HUES6 (cell line): ENCODE data around the gene WAC.

ENCODE experiments used
- H3K27ac ChIP-seq: 2 replicates; pipeline ENCODE4 v1.7.0; 2013; ENCODE audit warnings: low read depth, mild to moderate bottlenecking, low read length, inconsistent platforms
- H3K27me3 ChIP-seq: 2 replicates; pipeline ENCODE4 v1.6.1; 2013; ENCODE audit warnings: low read length; ENCODE audit not compliant: control insufficient read depth, insufficient read depth
- H3K36me3 ChIP-seq: 2 replicates; pipeline ENCODE4 v1.6.1; 2013; ENCODE audit warnings: low read length; ENCODE audit not compliant: control insufficient read depth, insufficient read depth
- H3K4me1 ChIP-seq: 2 replicates; pipeline ENCODE4 v1.6.1; 2013; ENCODE audit warnings: low read length; ENCODE audit not compliant: control insufficient read depth, insufficient read depth
- H3K4me3 ChIP-seq: 2 replicates; pipeline ENCODE4 v1.5.1; 2013; ENCODE audit warnings: low read depth, low read length
- H3K9ac ChIP-seq: one replicate; pipeline ENCODE4 v1.6.1; 2013; ENCODE audit warnings: mild to moderate bottlenecking, low read length
- H3K9me3 ChIP-seq: 2 replicates; pipeline ENCODE4 v1.6.1; 2013; ENCODE audit warnings: low read depth, low read length; ENCODE audit not compliant: control insufficient read depth, insufficient read depth

WAC gene

GRCh38 chr10:28586176-28586575 is 53.3 kb downstream of the WAC start:
- Histone ChIP-seq H3K4me1 (peaks cover 21% of the 10 kb centered on the region; the same call in 1 of the 2 replicates), H3K9ac (no peak overlapping the region), H3K4me3 (no peak overlapping the region), H3K36me3 (peaks cover 92% of the 10 kb centered on the region), H3K9me3 (no peaks in the 10 kb centered on the region), H3K27me3 (no peaks in the 10 kb centered on the region), H3K27ac (no peak overlapping the region)

- H3K27me3 ChIP-seq: no peaks in the 10 kb centered on the region
- H3K9ac ChIP-seq: no peak overlapping the region
- H3K36me3 ChIP-seq: peaks cover 98% of the 10 kb centered on the region
- no peaks in the 10 kb centered on the region for H3K9me3 ChIP-seq
- H3K4me1 ChIP-seq: 0 out of 2 replicates have a peak, but pooled peaks cover 13% of the 10 kb centered on the region
- H3K27ac ChIP-seq: no peak overlapping the region
- H3K4me3 ChIP-seq: no peak overlapping the region
These were observed 54.5 kb downstream of the WAC start for GRCh38 chr10:28587270-28587969.

- Histone ChIP-seq H3K27ac (0 out of 2 replicates have a peak overlapping the region, but pooled peaks have one; percentile 44), H3K9me3 (no peaks in the 10 kb centered on the region), H3K36me3 (peaks cover 97% of the 10 kb centered on the region), H3K4me3 (no peak overlapping the region), H3K27me3 (no peaks in the 10 kb centered on the region), H3K9ac (no peak overlapping the region), H3K4me1 (peaks cover 14% of the 10 kb centered on the region; the same call in 1 of the 2 replicates)
These were observed 55.0 kb downstream of the WAC start for GRCh38 chr10:28587970-28588290.

GRCh38 chr10:28592953-28593352 is 60.0 kb downstream of the WAC start:
- H3K27me3 ChIP-seq: no peaks in the 10 kb centered on the region
- no peak overlapping the region for H3K27ac ChIP-seq
- H3K4me1 ChIP-seq: peaks cover 9% of the 10 kb centered on the region
- H3K4me3 ChIP-seq: no peak overlapping the region
- peaks cover 77% of the 10 kb centered on the region for H3K36me3 ChIP-seq
- no peaks in the 10 kb centered on the region for H3K9me3 ChIP-seq
- no peak overlapping the region for H3K9ac ChIP-seq

- Histone ChIP-seq H3K27me3 (no peaks in the 10 kb centered on the region), H3K4me3 (no peak overlapping the region), H3K4me1 (peaks cover 9% of the 10 kb centered on the region), H3K9me3 (no peaks in the 10 kb centered on the region), H3K9ac (no peak overlapping the region), H3K27ac (no peak overlapping the region), H3K36me3 (peaks cover 77% of the 10 kb centered on the region)
These were observed 60.9 kb downstream of the WAC start for GRCh38 chr10:28593811-28594210.

GRCh38 chr10:28594406-28594805 is 61.5 kb downstream of the WAC start:
- no peaks in the 10 kb centered on the region for H3K27me3 ChIP-seq
- peaks cover 76% of the 10 kb centered on the region for H3K36me3 ChIP-seq
- no peak overlapping the region for H3K9ac ChIP-seq
- peaks cover 9% of the 10 kb centered on the region for H3K4me1 ChIP-seq
- no peaks in the 10 kb centered on the region for H3K9me3 ChIP-seq
- H3K4me3 ChIP-seq: no peak overlapping the region
- H3K27ac ChIP-seq: no peak overlapping the region

- H3K27me3 ChIP-seq: no peaks in the 10 kb centered on the region
- H3K4me3 ChIP-seq: no peak overlapping the region
- H3K9ac ChIP-seq: no peak overlapping the region
- peaks cover 9% of the 10 kb centered on the region for H3K4me1 ChIP-seq
- H3K36me3 ChIP-seq: peaks cover 73% of the 10 kb centered on the region
- no peak overlapping the region for H3K27ac ChIP-seq
- no peaks in the 10 kb centered on the region for H3K9me3 ChIP-seq
These were observed 62.7 kb downstream of the WAC start for GRCh38 chr10:28595613-28596012.

- peaks cover 86% of the 10 kb centered on the region for H3K36me3 ChIP-seq
- H3K4me1 ChIP-seq: 0 out of 2 replicates have a peak, but pooled peaks cover 2% of the 10 kb centered on the region
- no peaks in the 10 kb centered on the region for H3K9me3 ChIP-seq
- H3K9ac ChIP-seq: no peak overlapping the region
- no peak overlapping the region for H3K27ac ChIP-seq
- H3K27me3 ChIP-seq: no peaks in the 10 kb centered on the region
- no peak overlapping the region for H3K4me3 ChIP-seq
These were observed 67.1 kb downstream of the WAC start for GRCh38 chr10:28600056-28600455.

- Histone ChIP-seq H3K4me3 (no peak overlapping the region), H3K36me3 (peaks cover 83% of the 10 kb centered on the region), H3K4me1 (no peaks in the 10 kb centered on the region), H3K9ac (no peak overlapping the region), H3K27me3 (no peaks in the 10 kb centered on the region), H3K27ac (no peak overlapping the region), H3K9me3 (no peaks in the 10 kb centered on the region)
These were observed 68.1 kb downstream of the WAC start for GRCh38 chr10:28601012-28601411.

- Histone ChIP-seq H3K36me3 (peaks cover 86% of the 10 kb centered on the region), H3K9me3 (no peaks in the 10 kb centered on the region), H3K27me3 (no peaks in the 10 kb centered on the region), H3K27ac (no peak overlapping the region), H3K4me3 (no peak overlapping the region), H3K9ac (no peak overlapping the region), H3K4me1 (no peaks in the 10 kb centered on the region)
These were observed 71.9 kb downstream of the WAC start for GRCh38 chr10:28604567-28605536.

- H3K4me1 ChIP-seq: no peaks in the 10 kb centered on the region
- H3K4me3 ChIP-seq: no peak overlapping the region
- no peak overlapping the region for H3K27ac ChIP-seq
- no peaks in the 10 kb centered on the region for H3K9me3 ChIP-seq
- H3K9ac ChIP-seq: no peak overlapping the region
- peaks cover 88% of the 10 kb centered on the region for H3K36me3 ChIP-seq
- H3K27me3 ChIP-seq: no peaks in the 10 kb centered on the region
These were observed 73.7 kb downstream of the WAC start for GRCh38 chr10:28606568-28606967.
